ENCODE results near the gene WDR81. TPM values are rescaled to one million over a fixed set of nuclear protein-coding genes. Genes with fewer than 3 reads are reported as not detected.
A peak's percentile ranks its signal among the peaks of the same experiment; 100 is the strongest.

Gene WDR81
- total and polyA plus RNA-seq, 10 of the 15 experiments (the other 5 are each of a cell fraction or from before 2014, with no cell fraction given) = 0.13 to 22.4 (median 7.3) TPM; not detected in 1

- TF ChIP-seq CEBPZ (IDR thresholded peaks at IDR 0.05; ENCODE audit: low read depth, low read length) (no peak), ZNF24 (IDR thresholded peaks at IDR 0.05) (no peak)
Measured at GRCh38 chr17:1676401-1676800, 48.1 kb upstream of the WDR81 start (continued).

- DNase-seq (ENCODE audit: low read depth, low spot score) (no peak), ATAC-seq (no peak), FAIRE-seq (no peak)
- 55% methylated on average over 5 of the region's 5 CpGs for WGBS (ENCODE audit: insufficient coverage, insufficient replicate concordance, low lambda C conversion rate, missing lambda C conversion rate)
- TF ChIP-seq IRF5 (IDR thresholded peaks at IDR 0.05; ENCODE audit: borderline replicate concordance) (no peak), CHD4 (IDR thresholded peaks at IDR 0.05) (no peak), SMAD1 (IDR thresholded peaks at IDR 0.05; ENCODE audit: low read depth, partially characterized antibody) (no peak), ZSCAN29 (IDR thresholded peaks at IDR 0.05) (no peak), MTA3 (IDR thresholded peaks at IDR 0.05; ENCODE audit: borderline replicate concordance, low read length) (no peak), POU2F2 (IDR thresholded peaks at IDR 0.05; ENCODE audit: borderline replicate concordance, low read depth, low read length) (no peak), ZBED1 (IDR thresholded peaks at IDR 0.05; ENCODE audit: borderline replicate concordance) (no peak), HDAC6 (IDR thresholded peaks at IDR 0.05; ENCODE audit: unreplicated experiment) (no peak), NFIC (IDR thresholded peaks at IDR 0.05; ENCODE audit: low read depth, low read length) (no peak), MEF2B (IDR thresholded peaks at IDR 0.05; ENCODE audit: partially characterized antibody, poor library complexity, severe bottlenecking) (no peak), BCL11A (IDR thresholded peaks at IDR 0.05; ENCODE audit: low read depth, low read length) (no peak)
- Histone ChIP-seq H3K79me2 (ENCODE audit: control insufficient read depth, insufficient read depth, low read length) (peaks cover 30% of the 10 kb centered on the region), H3K4me2 (ENCODE audit: control insufficient read depth, insufficient read depth) (peak overlapping the region; percentile 55), H3K27me3 (replicated peaks in 1 of 2; ENCODE audit: control insufficient read depth in 2 of 2, insufficient read depth in 2 of 2, low read length in 1 of 2) (no peaks in the 10 kb centered on the region), H3K4me3 (peak overlapping the region; percentile 96), H4K20me1 (ENCODE audit: control insufficient read depth, insufficient read depth) (no peaks in the 10 kb centered on the region), H3K4me1 (ENCODE audit: control insufficient read depth, insufficient read depth, low read length) (no peaks in the 10 kb centered on the region), H3K9me3 (replicated peaks; ENCODE audit: control insufficient read depth, insufficient read depth, low read length) (no peaks in the 10 kb centered on the region), H2AFZ (ENCODE audit: control insufficient read depth, low read depth, low read length) (no peak overlapping the region), H3K9ac (ENCODE audit: control insufficient read depth, insufficient read depth, low read length) (peak overlapping the region; percentile 83), H3K36me3 (ENCODE audit: control insufficient read depth in 2 of 2, insufficient read depth in 2 of 2, low read length in 1 of 2) (peaks cover 19 to 36% of the 10 kb centered on the region in 2 experiments), H3K27ac (ENCODE audit: control insufficient read depth, insufficient read depth) (no peak overlapping the region)
- BruUV-seq (replicated peaks) = no TSS peak
- SMC1A ChIA-PET (ENCODE audit: uncharacterized antibody, unreplicated experiment) = interaction anchor here (0.6 to 1.6 kb wide), 3 partner anchors 10 to 351 kb away, joined by 3 to 4 read pairs (median 3); no protein-coding TSS in a partner anchor
- CTCF ChIA-PET = interaction anchor here (0.6 to 2.1 kb wide), 5 partner anchors 14 to 715 kb away, joined by 3 to 9 read pairs (median 3); no protein-coding TSS in a partner anchor
- POLR2A ChIA-PET = interaction anchor here (0.7 to 1.7 kb wide), 5 partner anchors 17 to 709 kb away, joined by 3 to 11 read pairs (median 3); no protein-coding TSS in a partner anchor
- in situ Hi-C loops (cut with MboI) (no loop called here), intact Hi-C loops (cut with micrococcal nuclease; ENCODE audit: unreplicated experiment) (no loop called here)
- RAD21 ChIA-PET (ENCODE audit: unreplicated experiment) = interaction anchor here (0.8 to 1.9 kb wide), 4 partner anchors 31 to 38 kb away, joined by 3 to 8 read pairs (median 4); partner anchors contain the start of gene RILP
Measured at GRCh38 chr17:1683459-1683858, 41.0 kb upstream of the WDR81 start.

All from GM12878 (cell line).